GM13976 (cell line): ENCODE measurements around the gene HECTD1.
"Not testable (repeated sequence)": the region's sequence is repeated elsewhere in the genome, so short reads cannot be mapped to it uniquely, and the experiment has no call there.

Source experiments
- DNase-seq: peaks from one replicate; pipeline ENCODE4 v3.0.0; 2012; ENCODE audit warnings: low spot score
- in situ Hi-C: fragments of 300-500 bp; cut with MboI; formaldehyde crosslinking; loops from one replicate; pipeline ENCODE4 v1.12.0; 2022; ENCODE audit warnings: low sequenced_read_pairs, mixed read lengths, inconsistent platforms; ENCODE audit not compliant: unreplicated experiment
- TF ChIP-seq, protein P1 (sequence below): IDR thresholded peaks from 2 replicates; pipeline ENCODE4 v1.5.1; 2012; ENCODE audit warnings: borderline replicate concordance, mild to moderate bottlenecking; ENCODE audit not compliant: insufficient read depth; ENCODE audit errors: extremely low read depth, missing control alignments, control extremely low read depth

Gene HECTD1

DNA sequence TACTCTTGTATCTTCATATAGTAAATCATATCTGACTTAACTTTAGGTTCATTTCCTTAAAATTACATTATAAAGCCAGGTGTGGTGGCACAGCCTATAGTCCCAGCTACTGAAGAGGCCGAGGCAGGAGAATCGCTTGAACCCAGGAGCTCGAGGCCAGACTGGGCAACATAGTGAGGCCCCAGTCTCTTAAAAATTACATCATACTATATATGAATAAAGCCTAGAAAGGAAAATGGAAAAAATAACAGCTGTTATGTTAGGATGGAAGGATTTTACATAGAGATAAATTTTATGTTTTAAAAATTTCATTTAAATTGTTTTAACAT lies 4.2 kb downstream of the HECTD1 start:
- TF ChIP-seq, protein P1, sequence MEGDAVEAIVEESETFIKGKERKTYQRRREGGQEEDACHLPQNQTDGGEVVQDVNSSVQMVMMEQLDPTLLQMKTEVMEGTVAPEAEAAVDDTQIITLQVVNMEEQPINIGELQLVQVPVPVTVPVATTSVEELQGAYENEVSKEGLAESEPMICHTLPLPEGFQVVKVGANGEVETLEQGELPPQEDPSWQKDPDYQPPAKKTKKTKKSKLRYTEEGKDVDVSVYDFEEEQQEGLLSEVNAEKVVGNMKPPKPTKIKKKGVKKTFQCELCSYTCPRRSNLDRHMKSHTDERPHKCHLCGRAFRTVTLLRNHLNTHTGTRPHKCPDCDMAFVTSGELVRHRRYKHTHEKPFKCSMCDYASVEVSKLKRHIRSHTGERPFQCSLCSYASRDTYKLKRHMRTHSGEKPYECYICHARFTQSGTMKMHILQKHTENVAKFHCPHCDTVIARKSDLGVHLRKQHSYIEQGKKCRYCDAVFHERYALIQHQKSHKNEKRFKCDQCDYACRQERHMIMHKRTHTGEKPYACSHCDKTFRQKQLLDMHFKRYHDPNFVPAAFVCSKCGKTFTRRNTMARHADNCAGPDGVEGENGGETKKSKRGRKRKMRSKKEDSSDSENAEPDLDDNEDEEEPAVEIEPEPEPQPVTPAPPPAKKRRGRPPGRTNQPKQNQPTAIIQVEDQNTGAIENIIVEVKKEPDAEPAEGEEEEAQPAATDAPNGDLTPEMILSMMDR = no peak
- in situ Hi-C loops = no loop called here

DNA sequence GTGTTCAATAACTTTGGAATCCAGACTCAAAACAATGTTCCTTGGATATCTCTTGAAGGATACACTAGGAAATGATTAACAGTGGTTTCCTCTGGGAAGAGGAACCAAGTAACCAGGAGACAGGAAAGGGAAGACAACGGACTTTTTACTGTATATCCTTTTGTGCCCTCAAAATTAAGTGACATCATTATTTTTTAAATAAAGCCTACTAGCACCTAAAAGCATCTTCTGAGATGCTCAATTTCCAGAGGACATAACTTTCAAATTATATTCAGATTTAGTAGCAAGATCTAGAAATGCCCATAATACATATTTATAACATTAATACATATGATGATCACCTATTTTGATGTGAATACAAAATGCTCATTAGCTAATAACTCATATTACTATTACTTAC lies 6.5 kb downstream of the HECTD1 start:
- in situ Hi-C loops = no loop called here

More for the DNA sequence above, 4.2 kb downstream of the HECTD1 start:
- no peak for DNase-seq

DNA sequence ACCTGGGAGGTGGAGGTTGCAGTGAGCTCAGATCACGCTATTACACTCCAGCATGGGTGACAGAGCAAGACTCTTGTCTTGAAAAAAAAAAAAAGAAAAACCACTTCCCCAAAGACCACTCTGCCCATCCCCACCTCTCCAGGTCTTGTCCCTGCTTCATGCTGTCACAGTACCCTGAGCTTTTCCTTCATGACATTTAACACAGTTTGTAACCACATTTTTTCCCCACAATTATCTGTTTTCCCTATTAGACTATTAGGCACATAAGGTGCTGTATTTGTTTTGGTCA lies 6.9 kb downstream of the HECTD1 start:
- TF ChIP-seq, protein P1 = no peak
- no peak for DNase-seq

More for the DNA sequence above, 6.5 kb downstream of the HECTD1 start:
- no peak for DNase-seq
- TF ChIP-seq, protein P1 = no peak

DNA sequence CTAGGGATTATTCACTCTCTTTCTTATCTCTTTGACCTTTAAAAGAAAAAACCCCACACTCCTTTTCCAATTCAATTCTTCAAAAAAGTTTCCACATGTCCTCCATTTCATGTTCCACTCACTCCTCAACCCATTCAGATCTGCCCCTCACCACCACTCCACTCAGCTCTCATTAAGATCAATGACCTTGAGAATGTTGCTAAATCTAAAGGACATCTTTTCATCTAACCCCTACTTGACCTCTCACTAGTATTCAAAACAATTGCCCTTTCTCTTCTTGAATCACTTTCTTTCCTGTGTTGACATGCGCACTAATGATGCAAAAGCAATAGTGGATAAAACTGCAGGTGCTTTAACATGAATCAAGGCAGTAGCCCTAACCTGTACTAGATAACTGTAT lies 9.9 kb downstream of the HECTD1 start:
- DNase-seq = no peak
- TF ChIP-seq, protein P1 = no peak
- in situ Hi-C loops = no loop called here

More for the DNA sequence above, 6.9 kb downstream of the HECTD1 start:
- in situ Hi-C loops = no loop called here

DNA sequence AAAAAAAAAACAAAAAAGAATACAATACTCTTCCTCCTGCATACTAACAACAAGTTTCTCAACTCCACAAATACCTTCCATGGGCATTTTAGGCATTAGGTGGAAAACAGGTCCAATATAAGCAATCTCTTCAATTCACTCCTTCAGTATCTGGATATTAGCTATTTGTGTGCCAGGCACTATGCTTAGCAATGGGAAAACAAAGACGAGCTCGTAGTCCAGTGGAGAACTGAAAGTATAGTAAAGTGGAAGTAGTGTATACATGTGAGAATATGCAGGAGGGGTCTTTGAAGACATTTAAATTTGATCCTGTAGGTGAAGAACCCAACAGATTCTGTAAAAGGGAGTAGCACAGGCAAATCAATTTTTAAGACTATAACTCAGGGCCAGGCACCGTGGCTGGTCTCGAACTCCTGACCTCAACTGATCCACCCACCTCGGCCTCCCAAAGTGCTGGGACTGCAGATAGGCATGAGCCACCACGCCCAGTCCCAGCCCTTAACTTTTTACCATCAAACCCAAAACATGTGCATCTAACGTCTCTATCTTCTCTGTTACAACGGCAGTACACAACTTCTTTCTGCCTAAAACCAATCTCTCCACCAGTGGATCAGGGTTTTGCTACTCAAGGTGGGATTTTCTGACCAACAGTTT lies 10.6 kb downstream of the HECTD1 start:
- TF ChIP-seq, protein P1 = no peak
- in situ Hi-C loops = no loop called here
- no peak for DNase-seq

DNA sequence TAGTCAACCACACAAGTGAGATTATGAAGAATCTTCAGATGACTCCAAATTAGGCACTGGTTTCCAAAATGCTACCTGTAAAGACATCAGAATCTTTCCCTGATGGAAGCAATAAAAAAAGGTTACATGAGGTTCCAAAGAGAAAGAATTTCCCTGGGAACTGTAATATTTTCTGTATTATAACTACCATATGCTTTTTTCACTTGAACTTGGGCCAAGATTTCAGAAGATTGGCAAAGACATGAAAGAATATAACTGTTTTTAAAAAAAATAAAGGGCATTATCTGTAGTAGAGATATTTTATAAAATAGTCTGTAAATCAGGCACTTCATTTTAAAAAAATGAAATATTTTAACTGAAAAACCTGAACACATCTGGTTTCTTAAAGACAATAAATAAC lies 12.9 kb downstream of the HECTD1 start:
- no peak for DNase-seq
- TF ChIP-seq, protein P1 = no peak
- in situ Hi-C loops = no loop called here

DNA sequence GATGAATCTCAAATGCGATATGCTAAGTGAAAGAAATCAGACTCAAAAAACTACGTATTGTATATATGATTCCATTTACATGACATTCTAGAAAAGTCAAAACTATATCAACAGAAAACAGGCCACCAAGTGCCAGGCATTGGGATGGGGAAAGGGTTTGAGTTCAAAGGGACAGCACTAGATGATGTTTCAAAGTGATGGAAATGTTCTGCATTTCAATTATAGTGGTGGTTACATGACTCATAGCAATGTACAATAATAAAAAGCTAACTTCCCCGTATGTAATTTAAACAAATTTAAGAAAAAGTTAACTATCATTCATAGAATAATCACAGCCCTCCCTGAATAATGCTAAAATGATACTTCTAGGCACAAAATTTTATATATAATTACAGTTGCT lies 13.5 kb downstream of the HECTD1 start:
- DNase-seq = no peak
- in situ Hi-C loops = no loop called here
- TF ChIP-seq, protein P1 = no peak

DNA sequence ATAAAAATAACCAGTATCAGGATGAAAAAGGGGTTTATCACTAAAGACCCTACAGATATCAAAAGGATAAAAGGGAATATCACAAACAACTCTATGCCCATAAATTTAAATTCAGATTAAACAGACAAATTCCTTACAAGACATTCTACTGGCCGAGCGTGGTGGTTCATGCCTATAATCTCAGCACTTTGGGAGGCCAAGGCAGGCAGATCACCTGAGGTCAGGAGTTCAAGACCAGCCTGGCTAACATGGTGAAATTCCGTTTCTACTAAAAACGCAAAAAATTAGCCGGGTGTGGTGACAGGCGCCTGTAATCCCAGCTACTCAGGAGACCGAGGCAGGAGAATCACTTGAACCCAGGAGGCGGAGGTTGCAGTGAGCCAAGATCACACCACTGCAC lies 15.0 kb downstream of the HECTD1 start:
- in situ Hi-C loops, DNase-seq: not testable (repeated sequence)
